ENCODE data around the gene CALD1. TPM values are rescaled to one million over a fixed set of nuclear protein-coding genes. Genes with fewer than 3 reads are reported as not detected.

Gene CALD1
- total RNA-seq, 2 donors from 2014 or later = 57.0 to 72.6 TPM

GRCh38 chr7:134795231-134795630 is 15.8 kb downstream of the CALD1 start:
- H3K27me3 ChIP-seq = no peaks in the 10 kb centered on the region
- H3K9me3 ChIP-seq = no peaks in the 10 kb centered on the region
- intact Hi-C loops (cut with DNase I) = no loop called here
- 72 to 77% methylated on average over 5 of the region's 5 CpGs for WGBS, 2 donors
- H3K27ac ChIP-seq = no peak overlapping the region
- H3K36me3 ChIP-seq (replicated peaks in 1 of 2; ENCODE audit: insufficient read depth in 1 of 2, low read depth in 2 of 2) = no peaks in the 10 kb centered on the region
- no peak for DNase-seq
- TF ChIP-seq CTCF (IDR thresholded peaks at IDR 0.05) = no peak
- no peak for TF ChIP-seq POLR2A (IDR thresholded peaks at IDR 0.05)
- no peak overlapping the region for H3K4me3 ChIP-seq
- no peak for ATAC-seq
- H3K4me1 ChIP-seq = no peaks in the 10 kb centered on the region

- no peaks in the 10 kb centered on the region for H3K36me3 ChIP-seq (replicated peaks in 1 of 2; ENCODE audit: insufficient read depth in 1 of 2, low read depth in 2 of 2)
- no peak overlapping the region for H3K27ac ChIP-seq
- TF ChIP-seq POLR2A (IDR thresholded peaks at IDR 0.05) (no peak), CTCF (IDR thresholded peaks at IDR 0.05) (no peak)
- H3K27me3 ChIP-seq = no peaks in the 10 kb centered on the region
- no peak overlapping the region for H3K4me3 ChIP-seq
- H3K4me1 ChIP-seq = no peaks in the 10 kb centered on the region
- no peak for ATAC-seq
- no peaks in the 10 kb centered on the region for H3K9me3 ChIP-seq
- intact Hi-C loops (cut with DNase I) = no loop called here
- 59 to 75% methylated on average over 1 of the region's 1 CpG for WGBS, 2 donors
- DNase-seq = no peak
Measured at GRCh38 chr7:134798155-134798554, 18.7 kb downstream of the CALD1 start.

- Histone ChIP-seq H3K36me3 (replicated peaks in 1 of 2; ENCODE audit: insufficient read depth in 1 of 2, low read depth in 2 of 2) (no peaks in the 10 kb centered on the region), H3K4me1 (no peaks in the 10 kb centered on the region), H3K27me3 (no peaks in the 10 kb centered on the region), H3K4me3 (no peak overlapping the region), H3K27ac (no peak overlapping the region), H3K9me3 (no peaks in the 10 kb centered on the region)
- DNase-seq = no peak
- no peak for ATAC-seq
- WGBS, 2 donors = 40 to 41% methylated on average over 5 of the region's 5 CpGs
- intact Hi-C loops (cut with DNase I) = no loop called here
- TF ChIP-seq CTCF (IDR thresholded peaks at IDR 0.05) = no peak
- TF ChIP-seq POLR2A (IDR thresholded peaks at IDR 0.05) = no peak
Measured at GRCh38 chr7:134799377-134799776, 19.9 kb downstream of the CALD1 start.

- H3K27ac ChIP-seq = no peak overlapping the region
- H3K4me1 ChIP-seq = no peaks in the 10 kb centered on the region
- DNase-seq = no peak
- no peaks in the 10 kb centered on the region for H3K9me3 ChIP-seq
- H3K27me3 ChIP-seq = no peaks in the 10 kb centered on the region
- WGBS, 2 donors = 85 to 90% methylated on average over 4 of the region's 4 CpGs
- H3K36me3 ChIP-seq (replicated peaks in 1 of 2; ENCODE audit: insufficient read depth in 1 of 2, low read depth in 2 of 2) = no peaks in the 10 kb centered on the region
- TF ChIP-seq POLR2A (IDR thresholded peaks at IDR 0.05) (no peak), CTCF (IDR thresholded peaks at IDR 0.05) (no peak)
- intact Hi-C loops (cut with DNase I) = no loop called here
- ATAC-seq = no peak
- no peak overlapping the region for H3K4me3 ChIP-seq
Measured at GRCh38 chr7:134802762-134803161, 23.3 kb downstream of the CALD1 start.

GRCh38 chr7:134804351-134804750 is 24.9 kb downstream of the CALD1 start:
- no peak overlapping the region for H3K4me3 ChIP-seq
- no peaks in the 10 kb centered on the region for H3K9me3 ChIP-seq
- WGBS, 2 donors = 59 to 67% methylated on average over 2 of the region's 2 CpGs
- no peaks in the 10 kb centered on the region for H3K4me1 ChIP-seq
- no peak for DNase-seq
- no peak overlapping the region for H3K27ac ChIP-seq
- no peaks in the 10 kb centered on the region for H3K27me3 ChIP-seq
- intact Hi-C loops (cut with DNase I) = no loop called here
- no peak for TF ChIP-seq CTCF (IDR thresholded peaks at IDR 0.05)
- no peak for TF ChIP-seq POLR2A (IDR thresholded peaks at IDR 0.05)
- ATAC-seq = no peak
- H3K36me3 ChIP-seq (replicated peaks in 1 of 2; ENCODE audit: insufficient read depth in 1 of 2, low read depth in 2 of 2) = no peaks in the 10 kb centered on the region

Data from body of pancreas (tissue), 4 donors.